ENCODE data around the gene PLEKHM2.

The PLEKHM2 gene

GRCh38 chr1:15728937-15729657, 45.0 kb downstream of the PLEKHM2 start:
- DNase-seq: no peak

GRCh38 chr1:15730423-15730822, 46.3 kb downstream of the PLEKHM2 start:
- no peak for DNase-seq

DNA sequence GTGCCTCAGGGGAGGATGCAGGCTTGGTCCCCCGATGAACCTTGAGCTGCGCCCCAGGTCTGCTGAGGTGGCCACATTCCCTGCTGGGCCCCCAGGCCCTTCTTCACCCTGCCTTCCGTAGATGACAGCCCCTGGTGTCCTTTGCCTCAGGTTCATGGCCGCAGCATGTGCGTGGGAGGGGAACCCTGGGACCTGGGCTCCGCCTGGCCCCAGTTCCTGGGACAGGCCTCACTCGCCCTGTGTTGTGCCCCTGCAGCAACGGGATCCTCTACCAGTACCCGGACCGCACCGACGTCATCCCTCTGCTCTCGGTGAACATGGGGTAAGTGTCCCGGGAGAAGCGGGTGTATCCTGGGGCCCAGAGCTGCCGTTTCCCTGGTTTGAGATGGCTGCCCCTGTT, 46.8 kb downstream of the PLEKHM2 start:
- DNase-seq: no peak

DNA sequence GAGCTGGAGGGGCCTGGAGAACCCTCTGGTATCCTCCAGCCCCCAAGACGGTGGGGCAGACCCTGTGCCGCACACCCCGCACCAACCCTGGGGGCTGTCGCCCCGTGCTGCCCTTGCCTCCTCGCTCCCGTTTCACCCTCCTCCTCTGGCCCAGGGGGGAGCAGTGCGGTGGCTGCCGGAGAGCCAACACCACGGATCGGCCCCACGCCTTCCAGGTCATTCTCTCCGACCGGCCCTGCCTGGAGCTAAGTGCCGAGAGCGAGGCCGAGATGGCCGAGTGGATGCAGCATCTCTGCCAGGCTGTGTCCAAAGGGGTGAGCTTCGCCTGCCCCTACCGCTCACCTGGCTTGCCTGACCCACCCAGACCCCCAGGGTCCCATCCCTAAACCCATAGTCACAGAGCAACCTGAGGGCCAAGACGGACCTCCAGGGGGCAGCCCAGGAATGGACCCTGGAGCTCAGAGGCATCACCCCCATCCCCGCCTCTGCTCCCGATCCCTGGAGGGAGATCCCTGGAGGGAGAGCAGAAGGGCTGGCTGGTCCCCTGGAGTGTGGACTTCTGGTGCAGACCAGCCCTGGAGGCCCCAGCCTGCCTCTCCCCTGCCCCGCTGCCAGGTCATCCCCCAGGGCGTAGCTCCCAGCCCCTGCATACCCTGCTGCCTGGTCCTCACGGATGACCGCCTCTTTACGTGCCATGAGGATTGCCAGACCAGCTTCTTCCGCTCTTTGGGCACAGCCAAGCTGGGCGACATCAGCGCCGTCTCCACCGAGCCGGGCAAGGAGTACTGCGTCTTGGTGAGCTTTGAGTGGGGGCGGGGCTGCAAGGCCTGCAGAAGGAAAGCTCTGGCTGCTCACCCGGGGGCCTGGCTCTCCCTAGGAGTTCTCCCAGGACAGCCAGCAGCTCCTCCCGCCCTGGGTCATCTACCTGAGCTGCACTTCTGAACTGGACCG, 47.9 kb downstream of the PLEKHM2 start:
- no peak for DNase-seq

DNA sequence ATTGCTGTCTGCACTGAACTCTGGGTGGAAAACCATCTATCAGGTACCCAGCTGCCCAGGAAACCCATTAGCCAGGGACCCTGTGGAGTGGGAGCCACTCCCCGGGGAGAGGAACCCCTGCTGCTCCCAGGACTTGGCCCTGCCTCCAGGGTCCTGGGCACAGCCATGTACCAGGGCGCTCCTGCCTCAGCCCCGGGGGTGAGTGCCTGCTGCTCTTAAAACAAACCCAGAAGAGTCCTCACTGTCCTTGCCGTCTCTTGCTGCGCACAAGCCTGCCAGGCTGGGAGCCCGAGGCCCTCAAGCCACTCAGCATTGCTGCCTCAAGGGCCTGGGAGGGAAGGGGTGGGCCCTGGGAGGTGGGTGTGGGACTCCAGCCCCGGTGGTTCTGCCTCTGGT, 48.6 kb downstream of the PLEKHM2 start:
- no peak for DNase-seq

- no peak for DNase-seq
Observed at GRCh38 chr1:15733218-15733725, 49.2 kb downstream of the PLEKHM2 start.

- DNase-seq: no peak
Observed at GRCh38 chr1:15733726-15734226, 49.7 kb downstream of the PLEKHM2 start.

DNA sequence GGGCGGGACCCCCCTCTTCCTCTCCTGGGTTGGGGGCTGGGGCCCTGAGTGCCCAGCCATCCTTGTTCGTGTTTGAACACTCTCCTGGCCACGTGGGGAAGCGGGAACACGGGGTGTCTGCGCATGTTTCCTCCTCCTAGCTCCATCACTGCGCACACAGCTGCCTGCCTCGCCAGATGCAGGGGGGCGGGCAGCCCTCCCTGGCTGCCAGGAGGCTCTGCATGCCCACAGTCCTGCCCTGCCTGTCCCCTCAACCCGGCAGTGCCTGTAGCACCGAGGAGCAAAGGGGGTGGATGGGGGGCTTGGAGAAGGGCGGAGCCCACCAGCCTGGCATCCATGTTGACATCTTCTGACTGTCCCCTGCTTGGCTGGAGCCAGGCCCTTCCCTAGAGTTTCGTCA, 50.2 kb downstream of the PLEKHM2 start:
- DNase-seq: no peak

- DNase-seq: no peak
Observed at GRCh38 chr1:15734901-15735300, 50.8 kb downstream of the PLEKHM2 start.

GRCh38 chr1:15735304-15736037, 51.4 kb downstream of the PLEKHM2 start:
- peak; percentile 12 for DNase-seq

DNA sequence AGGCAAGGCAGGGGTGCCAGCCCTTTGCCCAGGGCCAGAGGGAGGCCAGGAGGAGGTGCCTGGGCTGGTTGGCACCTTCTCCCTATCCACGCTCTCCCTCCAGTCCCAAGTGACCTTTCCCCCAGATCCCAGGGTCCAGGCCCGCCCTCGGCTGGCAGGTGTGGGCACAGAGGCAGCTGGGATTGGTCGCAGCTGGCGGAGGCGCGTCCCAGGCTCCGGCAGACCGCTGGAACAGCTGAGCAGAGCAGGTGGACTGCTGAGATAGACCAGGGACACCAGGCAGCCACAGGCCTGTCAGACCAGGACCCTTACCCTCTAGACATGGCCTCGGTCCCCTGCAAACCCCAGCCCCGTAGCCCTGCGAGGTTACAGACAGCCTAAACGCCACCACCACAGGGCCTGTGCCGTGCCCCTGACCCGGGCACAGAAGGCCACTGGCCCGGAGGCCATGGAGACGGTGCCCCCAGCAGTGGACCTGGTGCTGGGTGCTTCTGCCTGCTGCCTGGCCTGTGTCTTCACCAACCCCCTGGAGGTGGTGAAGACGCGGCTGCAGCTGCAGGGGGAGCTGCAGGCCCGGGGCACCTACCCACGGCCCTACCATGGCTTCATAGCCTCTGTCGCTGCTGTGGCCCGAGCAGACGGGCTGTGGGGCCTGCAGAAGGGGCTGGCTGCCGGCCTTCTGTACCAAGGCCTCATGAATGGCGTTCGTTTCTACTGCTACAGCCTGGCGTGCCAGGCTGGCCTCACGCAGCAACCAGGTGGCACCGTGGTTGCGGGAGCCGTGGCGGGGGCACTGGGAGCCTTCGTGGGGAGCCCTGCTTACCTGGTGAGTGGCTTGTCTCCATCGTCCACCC, 52.1 kb downstream of the PLEKHM2 start, which contains the start of gene SLC25A34:
Gene SLC25A34, plus strand, starts transcription at position 221 of the 854 bp plus-strand sequence. Its CDS starts 228 bp downstream, at position 449.
- DNase-seq: peak; percentile 70

GRCh38 chr1:15736892-15737261, 52.8 kb downstream of the PLEKHM2 start:
- DNase-seq: no peak

DNA sequence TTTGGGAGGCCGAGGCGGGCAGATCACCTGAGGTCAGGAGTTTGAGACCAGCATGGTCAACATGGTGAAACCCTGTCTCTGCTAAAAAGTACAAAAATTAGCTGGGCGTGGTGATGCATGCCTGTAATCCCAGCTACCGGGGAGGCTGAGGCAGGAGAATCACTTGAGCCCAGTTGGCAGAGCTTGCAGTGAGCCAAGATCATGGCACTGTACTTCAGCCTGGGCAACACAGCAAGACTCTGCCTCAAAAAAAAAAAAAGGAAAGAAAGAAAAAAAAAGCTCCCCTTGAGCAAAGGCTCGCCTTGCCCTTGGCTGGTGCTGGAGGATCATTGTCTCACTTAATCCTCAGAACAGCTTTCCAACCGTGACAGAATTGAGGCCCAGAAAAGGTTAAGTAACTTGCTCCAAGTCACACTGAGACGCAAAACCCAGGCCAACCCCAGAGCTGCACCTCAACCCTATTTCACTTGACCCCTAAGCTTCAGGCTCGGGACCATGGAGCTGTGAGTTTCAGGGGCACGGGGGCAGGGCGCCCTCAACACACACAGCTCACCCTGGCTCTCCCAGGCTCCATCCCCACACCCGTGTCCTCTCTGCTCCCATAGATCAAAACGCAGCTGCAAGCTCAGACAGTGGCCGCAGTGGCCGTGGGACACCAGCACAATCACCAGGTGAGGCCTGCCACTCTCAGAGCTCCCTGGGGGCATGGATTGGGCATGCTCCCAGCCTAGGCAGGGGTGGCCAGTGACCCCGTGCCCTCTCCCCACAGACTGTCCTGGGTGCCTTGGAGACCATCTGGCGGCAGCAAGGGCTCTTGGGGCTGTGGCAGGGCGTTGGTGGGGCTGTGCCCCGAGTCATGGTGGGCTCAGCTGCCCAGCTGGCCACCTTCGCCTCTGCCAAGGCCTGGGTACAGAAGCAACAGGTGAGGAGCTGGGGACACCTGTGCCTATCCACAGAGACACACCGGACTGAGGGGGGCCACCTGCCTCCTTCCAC, 53.5 kb downstream of the PLEKHM2 start:
- DNase-seq: no peak

- DNase-seq: no peak
Observed at GRCh38 chr1:15738416-15739113, 54.4 kb downstream of the PLEKHM2 start.

GRCh38 chr1:15739259-15739658, 55.1 kb downstream of the PLEKHM2 start:
- no peak for DNase-seq

- no peak for DNase-seq
Observed at GRCh38 chr1:15739745-15740144, 55.6 kb downstream of the PLEKHM2 start.

DNA sequence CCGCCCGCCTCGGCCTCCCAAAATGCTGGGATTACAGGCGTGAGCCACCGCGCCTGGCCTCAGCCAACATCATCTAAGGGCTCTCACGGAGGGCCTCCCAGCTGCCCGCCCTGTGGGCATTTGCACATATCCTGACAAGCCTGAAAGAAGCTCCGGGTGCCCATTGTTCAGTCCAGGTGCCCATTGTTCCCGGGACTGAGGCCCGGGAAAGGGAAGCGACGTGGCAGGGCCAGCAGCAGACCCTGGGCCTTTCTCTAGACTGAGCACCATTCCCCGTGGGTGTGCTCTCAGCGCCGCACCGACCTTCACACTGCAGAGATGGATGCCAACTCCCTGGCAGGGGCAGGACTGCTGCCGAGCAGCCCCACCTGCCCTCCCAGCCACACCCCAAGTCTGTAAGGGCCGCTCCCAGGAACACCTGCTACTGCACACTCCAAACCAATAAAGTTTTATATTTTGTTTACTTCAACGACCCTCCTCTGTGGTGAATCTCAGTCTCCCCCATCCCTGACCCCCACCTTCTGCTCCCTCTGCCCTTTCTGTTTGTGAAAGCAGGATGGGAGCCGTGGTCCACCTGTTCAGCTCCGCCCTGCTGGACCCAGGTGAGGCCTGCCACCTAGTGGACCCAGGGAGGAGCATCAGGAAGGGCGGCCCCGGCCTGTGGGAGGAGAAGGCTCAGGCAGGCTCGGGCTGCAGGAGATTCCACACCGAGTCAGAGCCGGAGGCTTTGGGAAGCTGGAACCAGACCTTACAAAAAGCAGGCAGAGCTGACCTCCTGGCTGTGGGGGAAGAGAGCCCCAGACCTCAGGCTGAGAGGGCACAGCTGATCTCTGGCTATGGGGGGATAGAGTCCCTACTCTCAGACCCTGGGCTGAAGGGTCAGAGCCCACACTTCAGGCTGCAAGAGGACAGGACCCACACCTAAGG, 57.1 kb downstream of the PLEKHM2 start:
- DNase-seq: peak; percentile 85

DNA sequence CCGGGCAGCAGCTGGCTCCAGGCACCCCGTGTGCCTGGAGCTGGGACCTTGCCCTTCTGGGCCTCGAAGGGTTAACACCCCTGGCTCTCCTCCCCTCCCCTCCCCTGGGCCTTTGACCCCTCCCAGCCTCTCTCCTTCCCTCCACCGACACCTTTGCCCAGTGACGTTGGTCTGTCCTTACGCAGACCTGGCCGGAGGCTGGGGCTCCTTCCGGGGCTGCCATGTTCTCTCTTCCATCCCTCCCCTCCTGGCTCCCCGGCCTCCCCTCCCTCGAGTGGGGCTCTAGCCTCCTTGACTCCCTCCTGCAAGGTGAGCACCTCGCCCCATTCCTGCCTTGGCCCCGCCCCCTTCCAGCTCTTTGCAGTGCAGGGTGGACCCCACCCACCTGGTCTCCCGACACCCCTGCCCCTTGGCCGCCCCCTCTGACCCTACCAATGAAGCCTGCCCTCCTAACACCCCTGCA, 58.2 kb downstream of the PLEKHM2 start, which contains the start of gene TMEM82:
Gene TMEM82, plus strand, starts transcription at position 161 of the 463 bp plus-strand sequence. Its CDS starts 61 bp downstream, at position 222.
- no peak for DNase-seq
